MCF 10A (cell line): ENCODE results near the gene SLC25A2. TPM values are rescaled to one million over a fixed set of nuclear protein-coding genes. Genes with fewer than 3 reads are reported as not detected.
"Not testable (repeated sequence)": the region's sequence is repeated elsewhere in the genome, so short reads cannot be mapped to it uniquely, and the experiment has no call there.

Source experiments
- BruUV-seq: library from RNA; stranded (reverse); fragments of 400-500 nt; replicated peaks from 2 replicates; lab custom pipeline; 2021; lab: Mats Ljungman, UMichigan
- CTCF ChIA-PET: fragments of 300-600 bp; sonication (Branson Sonifier 250); formaldehyde crosslinking; extraction: SDS; loops from one replicate; lab custom pipeline; 2021; ENCODE audit warnings: antibody characterized with exemption, inconsistent platforms; lab: Yijun Ruan, JAX
- POLR2A ChIA-PET: fragments of 300-600, 350-650 bp; sonication (Branson Sonifier 250); formaldehyde crosslinking; extraction: SDS; loops from one replicate; lab custom pipeline; 2020; ENCODE audit warnings: antibody characterized with exemption, inconsistent platforms; lab: Yijun Ruan, JAX
- DNase-seq: peaks from one replicate; pipeline ENCODE4 v3.0.0-alpha.2; 2018; ENCODE audit not compliant: unreplicated experiment
- H3K27ac Mint-ChIP-seq: one replicate; pipeline ENCODE4 v1.8.0; 2022; ENCODE audit warnings: mild to moderate bottlenecking, low read depth, mixed read lengths; ENCODE audit not compliant: unreplicated experiment
- H3K27me3 Mint-ChIP-seq: one replicate; pipeline ENCODE4 v1.8.0; 2022; ENCODE audit warnings: mixed read lengths; ENCODE audit not compliant: insufficient read depth, unreplicated experiment
- H3K36me3 Mint-ChIP-seq: one replicate; pipeline ENCODE4 v1.8.0; 2022; ENCODE audit warnings: mild to moderate bottlenecking, moderate library complexity, mixed read lengths; ENCODE audit not compliant: insufficient read depth, unreplicated experiment
- H3K4me1 Mint-ChIP-seq: one replicate; pipeline ENCODE4 v1.8.0; 2022; ENCODE audit warnings: mixed read lengths; ENCODE audit not compliant: insufficient read depth, unreplicated experiment
- H3K4me3 Mint-ChIP-seq: one replicate; pipeline ENCODE4 v1.8.0; 2022; ENCODE audit warnings: mild to moderate bottlenecking, moderate library complexity, mixed read lengths; ENCODE audit not compliant: unreplicated experiment
- H3K9me3 Mint-ChIP-seq: one replicate; pipeline ENCODE4 v1.8.0; 2022; ENCODE audit warnings: mixed read lengths; ENCODE audit not compliant: unreplicated experiment
- intact Hi-C: fragments of 100-400 bp; cut with micrococcal nuclease; formaldehyde crosslinking; loops from 2 replicates; pipeline ENCODE4 v1.14.1; 2022
- total RNA-seq: library from RNA; stranded (reverse); gene quantifications from 2 replicates; pipeline ENCODE4 v1.2.3, GENCODE V29; 2022
- TF ChIP-seq, protein P1 (sequence below): fragments of 200-600 bp; IDR thresholded peaks from one replicate; pipeline ENCODE4 v1.8.0; 2022; ENCODE audit warnings: antibody characterized with exemption, mild to moderate bottlenecking; ENCODE audit not compliant: unreplicated experiment

SLC25A2 gene
- total RNA-seq, 1 experiment from 2014 or later: 0.79 TPM

DNA sequence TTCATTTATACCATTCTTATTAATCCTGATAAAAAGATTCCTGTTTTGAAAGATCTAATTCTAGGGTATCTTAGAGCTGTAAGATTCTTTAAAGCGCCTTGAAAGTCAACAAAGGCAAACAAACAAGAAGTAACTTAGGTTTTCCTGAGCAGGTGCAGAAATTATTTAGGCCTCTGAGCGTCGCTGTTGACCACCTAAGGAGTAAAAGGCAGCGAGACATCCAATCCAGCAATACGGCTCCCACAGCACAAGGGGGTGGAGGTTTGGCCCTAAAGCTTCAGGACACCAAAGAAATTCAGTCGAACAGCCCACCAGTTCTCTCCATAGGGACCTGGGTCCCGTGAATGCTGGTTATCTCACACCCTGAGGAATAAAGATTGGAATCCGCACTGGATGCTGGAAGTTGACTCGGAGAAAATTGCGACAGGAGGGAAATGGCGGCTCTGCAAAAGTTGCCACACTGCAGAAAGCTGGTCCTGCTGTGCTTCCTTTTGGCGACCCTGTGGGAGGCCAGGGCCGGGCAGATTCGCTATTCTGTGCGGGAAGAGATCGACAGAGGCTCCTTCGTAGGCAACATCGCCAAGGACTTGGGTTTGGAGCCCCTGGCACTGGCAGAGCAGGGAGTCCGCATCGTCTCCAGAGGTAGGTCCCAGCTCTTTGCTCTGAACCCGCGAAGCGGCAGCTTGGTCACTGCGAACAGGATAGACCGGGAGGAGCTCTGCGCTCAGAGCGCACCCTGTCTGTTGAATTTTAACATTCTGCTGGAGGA, 34.9 kb upstream of the SLC25A2 start, which contains the start of gene PCDHGA2:
TSS of gene PCDHGA2 (plus strand) at position 223 of the 769 bp plus-strand sequence.
- no TSS peak for BruUV-seq
- ChIA-PET CTCF (interaction anchor here (0.6 to 1.4 kb wide), 8 partner anchors 8 to 377 kb away, joined by 3 to 8 read pairs (median 4); partner anchors contain the start of genes PCDHB10 and TAF7), POLR2A (interaction anchor here (0.9 kb wide), 1 partner anchor 18 kb away, joined by 3 read pairs; the partner anchor contains the start of gene TAF7)
- H3K4me1 Mint-ChIP-seq: no peaks in the 10 kb centered on the region
- H3K4me3 Mint-ChIP-seq: peak within 1 kb of the TSS; percentile 30
- H3K27me3 Mint-ChIP-seq: no peaks in the 10 kb centered on the region
- H3K27ac Mint-ChIP-seq: no peak within 1 kb of the TSS
- H3K36me3 Mint-ChIP-seq: peaks cover 4% of the 10 kb centered on the region
- peaks cover 57% of the 10 kb centered on the region for H3K9me3 Mint-ChIP-seq
- peak; percentile 34 for DNase-seq
- TF ChIP-seq, protein P1, sequence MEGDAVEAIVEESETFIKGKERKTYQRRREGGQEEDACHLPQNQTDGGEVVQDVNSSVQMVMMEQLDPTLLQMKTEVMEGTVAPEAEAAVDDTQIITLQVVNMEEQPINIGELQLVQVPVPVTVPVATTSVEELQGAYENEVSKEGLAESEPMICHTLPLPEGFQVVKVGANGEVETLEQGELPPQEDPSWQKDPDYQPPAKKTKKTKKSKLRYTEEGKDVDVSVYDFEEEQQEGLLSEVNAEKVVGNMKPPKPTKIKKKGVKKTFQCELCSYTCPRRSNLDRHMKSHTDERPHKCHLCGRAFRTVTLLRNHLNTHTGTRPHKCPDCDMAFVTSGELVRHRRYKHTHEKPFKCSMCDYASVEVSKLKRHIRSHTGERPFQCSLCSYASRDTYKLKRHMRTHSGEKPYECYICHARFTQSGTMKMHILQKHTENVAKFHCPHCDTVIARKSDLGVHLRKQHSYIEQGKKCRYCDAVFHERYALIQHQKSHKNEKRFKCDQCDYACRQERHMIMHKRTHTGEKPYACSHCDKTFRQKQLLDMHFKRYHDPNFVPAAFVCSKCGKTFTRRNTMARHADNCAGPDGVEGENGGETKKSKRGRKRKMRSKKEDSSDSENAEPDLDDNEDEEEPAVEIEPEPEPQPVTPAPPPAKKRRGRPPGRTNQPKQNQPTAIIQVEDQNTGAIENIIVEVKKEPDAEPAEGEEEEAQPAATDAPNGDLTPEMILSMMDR: peak; percentile 30
- intact Hi-C loops: no loop called here

DNA sequence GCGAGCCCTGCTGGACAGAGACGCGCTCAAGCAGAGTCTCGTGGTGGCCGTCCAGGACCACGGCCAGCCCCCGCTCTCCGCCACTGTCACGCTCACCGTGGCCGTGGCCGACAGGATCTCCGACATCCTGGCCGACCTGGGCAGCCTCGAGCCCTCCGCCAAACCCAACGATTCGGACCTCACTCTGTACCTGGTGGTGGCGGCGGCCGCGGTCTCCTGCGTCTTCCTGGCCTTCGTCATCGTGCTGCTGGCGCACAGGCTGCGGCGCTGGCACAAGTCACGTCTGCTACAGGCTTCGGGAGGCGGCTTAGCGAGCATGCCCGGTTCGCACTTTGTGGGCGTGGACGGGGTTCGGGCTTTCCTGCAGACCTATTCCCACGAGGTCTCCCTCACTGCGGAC, 28.7 kb upstream of the SLC25A2 start:
- ChIA-PET CTCF (interaction anchor here (3.5 kb wide), 1 partner anchor 13 kb away, joined by 18 read pairs; the partner anchor contains the start of gene TAF7), POLR2A (interaction anchor here (0.7 to 0.8 kb wide), 2 partner anchors 8 to 12 kb away, joined by 3 to 5 read pairs; partner anchors contain the start of gene TAF7)
- H3K4me1 Mint-ChIP-seq, H3K4me3 Mint-ChIP-seq, H3K36me3 Mint-ChIP-seq, DNase-seq, intact Hi-C loops, H3K27ac Mint-ChIP-seq, H3K27me3 Mint-ChIP-seq, BruUV-seq: not testable (repeated sequence)
- H3K9me3 Mint-ChIP-seq: peaks cover 14% of the 10 kb centered on the region

- Mint-ChIP-seq H3K4me3 (peak within 1 kb of the TSS; percentile 58), H3K27me3 (no peaks in the 10 kb centered on the region), H3K4me1 (no peaks in the 10 kb centered on the region), H3K27ac (no peak within 1 kb of the TSS), H3K9me3 (peaks cover 7% of the 10 kb centered on the region), H3K36me3 (no peaks in the 10 kb centered on the region)
- peak; percentile 60 for DNase-seq
- POLR2A ChIA-PET: interaction anchor here (3.3 kb wide), 1 partner anchor 10 kb away, joined by 21 read pairs; the partner anchor contains the start of gene TAF7
- intact Hi-C loops: no loop called here
- CTCF ChIA-PET: interaction anchor here (0.6 to 3.9 kb wide), 13 partner anchors 8 to 247 kb away, joined by 3 to 31 read pairs (median 5); partner anchors contain the start of genes PCDHB14 and TAF7
- TF ChIP-seq, protein P1: peak; percentile 47
- no TSS peak for BruUV-seq
These were observed 26.6 kb upstream of the SLC25A2 start, which contains the start of gene PCDHGA1 for GRCh38 chr5:141330299-141331080. PCDHGA1 (plus strand) TSS chr5:141330514.

DNA sequence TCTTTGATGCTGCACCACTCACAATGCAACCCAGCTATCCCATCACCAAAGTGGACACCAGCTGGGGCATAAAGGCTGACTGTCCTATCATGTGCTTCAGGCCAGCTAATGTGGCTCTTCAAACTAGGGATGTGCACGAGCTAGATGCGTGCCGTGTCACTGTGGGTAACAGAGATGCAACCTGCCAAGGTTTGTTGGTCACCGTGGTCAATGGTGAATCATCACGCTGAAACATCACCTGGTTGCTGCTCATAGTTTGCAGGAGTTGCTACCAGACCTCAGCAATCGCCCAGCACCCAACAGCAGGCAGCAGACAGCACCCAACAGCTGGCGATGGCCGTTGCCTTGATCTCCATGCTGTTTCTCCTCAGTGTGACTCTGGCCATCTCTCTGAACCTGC, 24.4 kb upstream of the SLC25A2 start:
- BruUV-seq: no TSS peak
- POLR2A ChIA-PET: interaction anchor here (3.3 kb wide), 1 partner anchor 8 kb away, joined by 21 read pairs; the partner anchor contains the start of gene TAF7
- no peak overlapping the region for H3K27ac Mint-ChIP-seq
- no peak for DNase-seq
- CTCF ChIA-PET: interaction anchor here (0.7 to 3.9 kb wide), 9 partner anchors 8 to 230 kb away, joined by 3 to 31 read pairs (median 3); partner anchors contain the start of genes PCDHB14, PCDHGB3 and TAF7
- TF ChIP-seq, protein P1: no peak
- no peaks in the 10 kb centered on the region for H3K27me3 Mint-ChIP-seq
- H3K4me1 Mint-ChIP-seq: no peaks in the 10 kb centered on the region
- peaks cover 15% of the 10 kb centered on the region for H3K9me3 Mint-ChIP-seq
- intact Hi-C loops: no loop called here
- H3K36me3 Mint-ChIP-seq: no peaks in the 10 kb centered on the region
- no peak overlapping the region for H3K4me3 Mint-ChIP-seq
